Measurements from ENCODE around the gene RAP1A. TPM values are rescaled to one million over a fixed set of nuclear protein-coding genes. Genes with fewer than 3 reads are reported as not detected.

RAP1A gene
- total and polyA plus RNA-seq, 2 experiments from 2014 or later, result 37.6 to 40.0 TPM

- WGBS, 2 experiments (ENCODE audit: low coverage in 1 of 2, low lambda C conversion rate in 2 of 2, missing lambda C conversion rate in 2 of 2), result 87 to 90% methylated on average over 2 of the region's 2 CpGs
- no peak for DNase-seq
- no peaks in the 10 kb centered on the region for H4K20me1 ChIP-seq (ENCODE audit: insufficient read depth)
- peaks cover 71% of the 10 kb centered on the region for H3K36me3 ChIP-seq (ENCODE audit: low read depth)
- H2AFZ ChIP-seq, result no peak overlapping the region
- no peaks in the 10 kb centered on the region for H3K9me2 ChIP-seq (ENCODE audit: insufficient read depth)
- no peaks in the 10 kb centered on the region for H3K9me3 ChIP-seq (ENCODE audit: low read depth)
- peaks cover 25% of the 10 kb centered on the region for H3K79me2 ChIP-seq (ENCODE audit: insufficient read depth)
- H3F3A ChIP-seq (ENCODE audit: insufficient read depth), result peaks cover 8% of the 10 kb centered on the region; the same call in 1 of the 2 replicates
- in situ Hi-C loops (cut with MboI), result loop anchor here (25.0 kb wide), 1 partner anchor 550 kb away; the partner anchor contains the start of gene DENND2D
- no peak overlapping the region for H3K4me2 ChIP-seq (ENCODE audit: unreplicated experiment)
- no peak overlapping the region for H3K27ac ChIP-seq
- TF ChIP-seq EZH2 (IDR thresholded peaks at IDR 0.05; ENCODE audit: insufficient read depth, poor library complexity, severe bottlenecking), result no peak
- no peak overlapping the region for H3K4me3 ChIP-seq
- no peak overlapping the region for H3K9ac ChIP-seq
- no peaks in the 10 kb centered on the region for H3K27me3 ChIP-seq (replicated peaks; ENCODE audit: insufficient read depth)
- peaks cover 9% of the 10 kb centered on the region; the same call in 1 of the 2 replicates for H3K4me1 ChIP-seq (ENCODE audit: insufficient read depth)
Measured at GRCh38 chr1:111762332-111762731, 142.7 kb downstream of the RAP1A start.

Small RNA genes lying within 50 kb of the gene (small RNA-seq; reads per million reads assigned to genes)
- gene INKA2 (ENCODE audit: low read depth, low replicate concordance), result not detected
- gene RNU6-151P (ENCODE audit: low read depth, low replicate concordance), result not detected

Other genes starting within 250 kb of the RAP1A start
- gene OVGP1, start 192.1 kb upstream of the RAP1A start, total RNA-seq (2014; rRNA removed; shearing (Covaris generic)), result under 0.01 and 1.5 TPM in 2 replicates
- gene OVGP1, start 192.1 kb upstream of the RAP1A start, polyA plus RNA-seq (2016; fragmentation: Nextera tagmentation; extraction: Ambion mirVana), result 0.13 and 0.41 TPM in 2 replicates
- gene WDR77, start 170.5 kb upstream of the RAP1A start, total RNA-seq (2014; rRNA removed; shearing (Covaris generic)), result 31.6 and 34.3 TPM in 2 replicates
- gene WDR77, start 170.5 kb upstream of the RAP1A start, polyA plus RNA-seq (2016; fragmentation: Nextera tagmentation; extraction: Ambion mirVana), result 45.8 and 47.7 TPM in 2 replicates
- gene ATP5PB, start 170.3 kb upstream of the RAP1A start, total RNA-seq (2014; rRNA removed; shearing (Covaris generic)), result 186 and 226 TPM in 2 replicates
- 295 and 304 TPM in 2 replicates for gene ATP5PB, start 170.3 kb upstream of the RAP1A start, polyA plus RNA-seq (2016; fragmentation: Nextera tagmentation; extraction: Ambion mirVana)
- gene C1orf162, start 145.8 kb upstream of the RAP1A start, total RNA-seq (2014; rRNA removed; shearing (Covaris generic)), result not detected in 2 replicates
- 0.30 TPM in 1 of 2 replicates, not detected in the other for gene C1orf162, start 145.8 kb upstream of the RAP1A start, polyA plus RNA-seq (2016; fragmentation: Nextera tagmentation; extraction: Ambion mirVana)
- gene ADORA3, start 116.2 kb upstream of the RAP1A start, total RNA-seq (2014; rRNA removed; shearing (Covaris generic)), result not detected in 2 replicates
- gene ADORA3, start 116.2 kb upstream of the RAP1A start, polyA plus RNA-seq (2016; fragmentation: Nextera tagmentation; extraction: Ambion mirVana), result not detected in 2 replicates
- gene TMIGD3, start 116.2 kb upstream of the RAP1A start, total RNA-seq (2014; rRNA removed; shearing (Covaris generic)), result not detected in 2 replicates
- not detected in 2 replicates for gene TMIGD3, start 116.2 kb upstream of the RAP1A start, polyA plus RNA-seq (2016; fragmentation: Nextera tagmentation; extraction: Ambion mirVana)
- 0.63 and 1.3 TPM in 2 replicates for gene INKA2, start 119.6 kb downstream of the RAP1A start, total RNA-seq (2014; rRNA removed; shearing (Covaris generic))
- gene INKA2, start 119.6 kb downstream of the RAP1A start, polyA plus RNA-seq (2016; fragmentation: Nextera tagmentation; extraction: Ambion mirVana), result 1.2 and 1.3 TPM in 2 replicates
- gene DDX20, start 136.1 kb downstream of the RAP1A start, total RNA-seq (2014; rRNA removed; shearing (Covaris generic)), result 20.1 and 24.2 TPM in 2 replicates
- gene DDX20, start 136.1 kb downstream of the RAP1A start, polyA plus RNA-seq (2016; fragmentation: Nextera tagmentation; extraction: Ambion mirVana), result 9.4 and 11.5 TPM in 2 replicates

All from GM23248 (cell line).